Fibroblast of mammary gland (primary cell): ENCODE data around the gene LAMA2.

Source experiments
- DNase-seq: peaks from one replicate; pipeline ENCODE4 v3.0.0-alpha.2; 2010; ENCODE audit warnings: low read depth
- H3K4me3 ChIP-seq: 2 replicates; pipeline ENCODE4 v1.5.1; 2011; ENCODE audit warnings: low read depth, mild to moderate bottlenecking, low read length, moderate library complexity; ENCODE audit not compliant: control insufficient read depth
- TF ChIP-seq, protein P1 (sequence below): conservative IDR thresholded peaks from 2 replicates; pipeline ENCODE4 v1.5.1; 2011; ENCODE audit warnings: low read depth, low read length, inconsistent platforms; ENCODE audit not compliant: control insufficient read depth, insufficient read depth

Gene LAMA2

DNA sequence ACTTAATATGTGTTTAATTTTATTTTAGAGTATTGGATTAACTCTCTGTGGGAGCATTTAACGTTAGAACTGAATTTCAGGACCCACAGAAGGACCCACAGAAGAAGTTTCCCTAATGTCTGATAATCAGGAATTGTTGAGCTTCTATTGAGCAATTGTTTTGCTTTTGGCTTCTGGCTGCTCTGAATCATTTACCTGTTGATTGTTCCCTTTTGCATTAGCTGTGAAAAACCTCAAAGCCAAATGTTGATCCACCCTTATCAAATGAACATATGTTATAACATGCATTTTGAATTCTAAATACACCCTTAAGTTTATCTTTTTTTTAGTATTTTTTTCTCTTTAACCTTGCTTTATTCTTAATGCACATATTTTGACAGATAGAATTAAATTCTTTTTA, 393.5 kb downstream of the LAMA2 start:
- no peak overlapping the region for H3K4me3 ChIP-seq
- DNase-seq: no peak
- TF ChIP-seq, protein P1, sequence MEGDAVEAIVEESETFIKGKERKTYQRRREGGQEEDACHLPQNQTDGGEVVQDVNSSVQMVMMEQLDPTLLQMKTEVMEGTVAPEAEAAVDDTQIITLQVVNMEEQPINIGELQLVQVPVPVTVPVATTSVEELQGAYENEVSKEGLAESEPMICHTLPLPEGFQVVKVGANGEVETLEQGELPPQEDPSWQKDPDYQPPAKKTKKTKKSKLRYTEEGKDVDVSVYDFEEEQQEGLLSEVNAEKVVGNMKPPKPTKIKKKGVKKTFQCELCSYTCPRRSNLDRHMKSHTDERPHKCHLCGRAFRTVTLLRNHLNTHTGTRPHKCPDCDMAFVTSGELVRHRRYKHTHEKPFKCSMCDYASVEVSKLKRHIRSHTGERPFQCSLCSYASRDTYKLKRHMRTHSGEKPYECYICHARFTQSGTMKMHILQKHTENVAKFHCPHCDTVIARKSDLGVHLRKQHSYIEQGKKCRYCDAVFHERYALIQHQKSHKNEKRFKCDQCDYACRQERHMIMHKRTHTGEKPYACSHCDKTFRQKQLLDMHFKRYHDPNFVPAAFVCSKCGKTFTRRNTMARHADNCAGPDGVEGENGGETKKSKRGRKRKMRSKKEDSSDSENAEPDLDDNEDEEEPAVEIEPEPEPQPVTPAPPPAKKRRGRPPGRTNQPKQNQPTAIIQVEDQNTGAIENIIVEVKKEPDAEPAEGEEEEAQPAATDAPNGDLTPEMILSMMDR: no peak

DNA sequence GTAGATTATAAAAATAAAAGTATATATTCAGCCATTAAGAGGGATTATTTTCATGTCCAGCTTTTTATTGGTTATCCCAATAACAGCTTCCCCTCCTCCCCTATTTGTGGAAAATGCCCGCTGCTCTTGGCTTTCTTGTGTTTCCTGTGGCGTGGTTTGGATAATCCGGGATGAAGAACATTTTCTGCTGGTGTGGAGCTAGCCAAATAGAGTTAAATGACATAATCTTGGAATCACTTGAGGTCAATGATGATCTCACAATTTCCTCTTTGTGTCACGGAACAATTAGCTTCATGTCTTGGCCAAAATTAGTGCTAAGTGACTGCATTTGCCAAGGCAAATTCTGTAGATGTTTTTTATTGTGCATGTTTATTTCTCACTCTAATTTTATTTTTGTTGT, 394.0 kb downstream of the LAMA2 start:
- no peak for DNase-seq
- TF ChIP-seq, protein P1: no peak
- no peak overlapping the region for H3K4me3 ChIP-seq

DNA sequence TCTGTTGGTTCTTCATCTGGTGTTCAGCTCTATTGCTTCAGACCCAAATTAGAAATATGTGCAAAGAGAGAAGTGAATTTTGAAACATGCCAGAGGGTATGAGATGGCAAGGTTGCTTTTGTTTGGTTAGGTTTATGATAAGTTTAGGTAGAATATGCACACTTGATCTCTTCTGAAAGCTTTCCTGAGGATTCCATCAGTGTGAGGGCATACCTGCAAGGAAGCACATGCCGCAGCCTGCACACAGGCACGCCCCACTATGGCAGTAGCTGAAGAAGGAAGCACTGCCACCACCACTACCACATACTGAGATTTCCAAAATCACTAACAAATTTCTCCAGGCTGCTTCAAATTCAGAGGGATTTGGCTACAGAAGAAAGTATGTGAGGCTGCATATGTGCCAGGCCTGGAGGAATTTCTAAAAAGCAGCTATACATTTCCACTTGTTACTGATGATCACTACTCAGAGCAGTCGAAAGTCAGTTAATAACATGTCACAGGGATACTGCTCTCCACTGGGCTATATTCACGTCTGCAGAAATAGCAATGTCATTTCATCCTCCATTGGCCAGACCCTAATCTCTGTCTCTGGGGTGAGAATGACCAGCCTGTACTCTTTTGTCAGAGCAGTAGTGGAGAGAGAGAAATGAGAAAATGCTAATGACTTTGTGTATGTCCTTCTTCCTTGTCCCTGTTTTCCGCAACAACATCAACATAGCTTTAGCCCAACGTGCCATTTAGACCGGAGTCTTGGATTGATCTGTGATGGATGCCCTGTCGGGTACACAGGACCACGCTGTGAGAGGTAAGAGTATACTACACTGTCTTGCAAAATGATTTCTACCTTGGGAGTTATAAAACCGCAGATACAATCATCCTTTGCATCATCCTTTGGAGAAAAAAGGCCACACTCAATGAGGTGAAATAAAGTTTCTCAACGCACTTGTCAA, 396.7 kb downstream of the LAMA2 start:
- TF ChIP-seq, protein P1: no peak
- no peak overlapping the region for H3K4me3 ChIP-seq
- no peak for DNase-seq

DNA sequence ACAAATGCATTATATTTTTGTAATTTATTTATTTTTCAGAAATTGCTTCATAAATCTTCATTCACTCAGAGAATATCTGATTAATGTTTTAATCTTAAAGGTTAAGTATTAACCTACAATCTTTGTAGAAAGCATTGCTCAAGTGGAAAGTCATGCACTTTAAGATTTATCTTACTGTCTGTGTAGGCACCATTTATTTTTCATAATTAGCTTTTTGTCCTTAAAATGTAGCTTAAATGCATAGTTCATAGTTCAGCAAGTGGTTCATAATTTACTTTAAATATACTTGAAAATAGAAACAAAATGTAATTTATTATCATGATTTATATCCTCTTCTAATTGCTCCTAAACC, 397.3 kb downstream of the LAMA2 start:
- no peak for DNase-seq
- TF ChIP-seq, protein P1: no peak
- no peak overlapping the region for H3K4me3 ChIP-seq

DNA sequence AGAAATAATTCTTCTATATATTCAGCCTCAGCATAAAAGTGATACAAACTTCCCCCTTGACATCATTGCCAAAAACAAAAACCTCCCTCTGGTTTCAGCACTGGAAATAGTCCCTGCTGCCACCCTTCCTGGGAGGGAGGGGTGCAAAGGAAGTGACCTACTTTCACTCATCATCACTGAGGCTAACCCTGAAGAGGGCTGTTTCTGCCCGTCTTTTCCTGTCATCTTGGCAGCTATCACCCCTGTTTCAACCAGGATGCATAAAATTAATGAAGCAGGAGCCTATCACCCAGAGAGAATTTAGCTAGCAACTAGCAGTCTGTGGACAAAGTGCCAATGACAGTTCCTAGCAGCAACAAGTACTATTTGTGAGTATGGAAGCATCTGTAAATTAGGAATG, 397.8 kb downstream of the LAMA2 start:
- no peak overlapping the region for H3K4me3 ChIP-seq
- TF ChIP-seq, protein P1: no peak
- DNase-seq: no peak

DNA sequence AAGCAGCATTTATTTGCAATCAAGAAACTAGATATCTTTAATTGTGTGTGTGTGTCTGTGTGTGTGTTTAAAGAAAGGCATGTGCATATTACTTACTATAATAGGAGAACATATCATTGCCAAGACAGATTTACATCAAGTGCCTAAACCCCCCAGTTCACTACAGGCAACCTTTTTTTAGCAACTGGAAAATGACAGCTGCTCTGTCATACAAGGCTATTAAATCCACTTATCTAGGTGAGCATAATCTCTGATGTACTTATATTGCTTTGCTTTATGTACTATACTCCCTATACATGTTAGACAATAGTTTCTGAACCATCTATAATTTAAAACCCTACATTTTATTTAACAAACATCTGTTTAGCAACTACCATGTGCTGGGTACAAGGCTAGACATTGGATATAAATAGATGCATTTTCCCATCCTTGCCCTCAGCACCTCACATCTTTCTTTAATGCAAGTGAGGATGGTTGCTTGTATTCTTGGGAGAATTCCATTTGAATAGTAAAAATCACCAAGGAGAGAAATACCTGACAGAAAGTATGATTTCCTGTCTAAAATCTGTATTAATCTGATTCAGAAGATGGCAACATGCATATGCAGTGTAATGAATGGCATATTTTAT, 398.3 kb downstream of the LAMA2 start:
- no peak overlapping the region for H3K4me3 ChIP-seq
- TF ChIP-seq, protein P1: no peak
- no peak for DNase-seq

DNA sequence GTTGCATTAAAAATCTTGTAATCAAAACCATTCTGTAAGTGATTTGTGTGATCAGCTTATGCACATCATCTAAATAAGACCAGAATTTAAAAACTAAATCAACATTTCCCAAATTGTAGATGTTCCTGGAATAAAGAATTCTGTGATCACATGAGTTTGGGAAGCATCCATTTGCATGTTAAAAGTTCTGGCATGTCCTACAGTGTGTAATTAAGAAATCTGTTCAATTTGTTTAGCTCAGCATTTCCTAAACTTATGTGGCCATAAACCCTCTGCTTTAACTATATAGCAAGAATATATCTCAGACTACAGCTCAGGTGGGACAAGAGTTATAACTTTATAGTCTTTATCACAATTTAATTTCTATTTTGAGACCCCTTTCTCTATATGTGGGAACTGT, 399.1 kb downstream of the LAMA2 start:
- no peak for DNase-seq
- TF ChIP-seq, protein P1: no peak
- no peak overlapping the region for H3K4me3 ChIP-seq
